ENCODE results near the gene GLI3. TPM values are rescaled to one million over a fixed set of nuclear protein-coding genes. Genes with fewer than 3 reads are reported as not detected.

GLI3 gene
- total RNA-seq, 2 donors from 2014 or later = 2.7 to 10.2 TPM

DNA sequence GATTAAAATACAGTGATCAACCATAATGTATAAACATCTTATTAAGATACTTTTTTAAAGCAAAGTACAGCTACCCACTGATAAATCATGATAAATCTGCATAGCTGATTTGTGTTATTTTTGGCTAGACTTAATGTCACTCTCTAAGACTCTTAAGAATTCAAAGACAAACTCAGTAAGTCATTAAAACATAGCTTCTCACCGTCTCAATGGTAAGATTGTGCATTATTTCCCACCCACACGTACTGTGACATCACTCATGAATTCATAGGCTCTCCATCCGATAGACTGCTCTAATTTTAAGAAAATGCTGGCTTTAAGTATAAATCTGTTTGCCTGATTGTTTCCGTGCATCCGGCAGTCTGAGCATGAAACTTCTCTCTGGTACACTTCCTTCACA, 266.1 kb downstream of the GLI3 start:
- H3K27me3 ChIP-seq (ENCODE audit: control insufficient read depth, insufficient read depth, low read length, poor library complexity, severe bottlenecking) = no peaks in the 10 kb centered on the region
- no peak overlapping the region for H3K27ac Mint-ChIP-seq
- H3K9me3 ChIP-seq (ENCODE audit: control insufficient read depth, low read length) = no peaks in the 10 kb centered on the region
- no peaks in the 10 kb centered on the region for H3K4me1 ChIP-seq (ENCODE audit: control insufficient read depth, insufficient read depth, low read length)
- H3K27ac ChIP-seq (ENCODE audit: low read depth, low read length) = no peak overlapping the region
- peaks cover 7% of the 10 kb centered on the region for H3K4me1 Mint-ChIP-seq
- TF ChIP-seq, protein P1, sequence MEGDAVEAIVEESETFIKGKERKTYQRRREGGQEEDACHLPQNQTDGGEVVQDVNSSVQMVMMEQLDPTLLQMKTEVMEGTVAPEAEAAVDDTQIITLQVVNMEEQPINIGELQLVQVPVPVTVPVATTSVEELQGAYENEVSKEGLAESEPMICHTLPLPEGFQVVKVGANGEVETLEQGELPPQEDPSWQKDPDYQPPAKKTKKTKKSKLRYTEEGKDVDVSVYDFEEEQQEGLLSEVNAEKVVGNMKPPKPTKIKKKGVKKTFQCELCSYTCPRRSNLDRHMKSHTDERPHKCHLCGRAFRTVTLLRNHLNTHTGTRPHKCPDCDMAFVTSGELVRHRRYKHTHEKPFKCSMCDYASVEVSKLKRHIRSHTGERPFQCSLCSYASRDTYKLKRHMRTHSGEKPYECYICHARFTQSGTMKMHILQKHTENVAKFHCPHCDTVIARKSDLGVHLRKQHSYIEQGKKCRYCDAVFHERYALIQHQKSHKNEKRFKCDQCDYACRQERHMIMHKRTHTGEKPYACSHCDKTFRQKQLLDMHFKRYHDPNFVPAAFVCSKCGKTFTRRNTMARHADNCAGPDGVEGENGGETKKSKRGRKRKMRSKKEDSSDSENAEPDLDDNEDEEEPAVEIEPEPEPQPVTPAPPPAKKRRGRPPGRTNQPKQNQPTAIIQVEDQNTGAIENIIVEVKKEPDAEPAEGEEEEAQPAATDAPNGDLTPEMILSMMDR (conservative IDR thresholded peaks at IDR 0.05) = no peak
- H3K4me3 ChIP-seq (ENCODE audit: low read length) = no peak overlapping the region
- H3K9ac ChIP-seq (ENCODE audit: extremely low read depth, low read length, poor library complexity, severe bottlenecking) = no peak overlapping the region
- no peak for DNase-seq
- 90 to 97% methylated on average over 4 to 5 of the region's 5 CpGs for WGBS, 2 experiments (ENCODE audit: insufficient coverage in 1 of 2, insufficient read length in 1 of 2)
- H3K36me3 ChIP-seq (ENCODE audit: control insufficient read depth, insufficient read depth, low read length) = no peaks in the 10 kb centered on the region
- peaks cover 10% of the 10 kb centered on the region for H3K27me3 Mint-ChIP-seq (ENCODE audit: insufficient read depth)
- H3K4me3 Mint-ChIP-seq = no peak overlapping the region
- H3K9me3 Mint-ChIP-seq = no peaks in the 10 kb centered on the region
- H3K36me3 Mint-ChIP-seq (ENCODE audit: low read depth) = no peaks in the 10 kb centered on the region

DNA sequence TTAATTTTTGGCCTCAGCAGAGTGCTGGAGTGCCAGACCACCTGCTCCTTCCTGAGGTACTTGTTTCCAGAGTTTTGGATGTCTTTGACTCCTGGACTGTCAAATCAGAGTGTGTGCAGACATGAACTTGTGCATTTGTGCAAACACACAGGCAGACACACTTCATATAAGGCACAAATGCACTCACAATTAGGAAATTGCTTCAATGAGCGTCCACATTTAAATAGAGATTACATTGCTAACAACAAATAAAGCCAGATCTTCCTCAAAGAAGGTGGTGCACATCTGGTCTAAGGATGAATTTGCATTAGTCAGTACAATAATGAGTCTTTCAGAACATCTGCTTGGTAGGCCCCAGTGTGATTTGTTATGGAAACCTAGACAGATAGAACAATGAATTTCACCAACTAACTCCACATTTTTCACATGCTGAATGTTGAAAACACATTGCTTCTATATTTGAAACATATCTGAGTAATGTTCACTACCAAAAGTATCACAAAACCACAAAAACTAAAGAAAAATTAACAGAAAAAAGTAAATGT, 267.4 kb downstream of the GLI3 start:
- Histone ChIP-seq H3K4me1 (ENCODE audit: control insufficient read depth, insufficient read depth, low read length) (no peaks in the 10 kb centered on the region), H3K27ac (ENCODE audit: low read depth, low read length) (no peak overlapping the region), H3K36me3 (ENCODE audit: control insufficient read depth, insufficient read depth, low read length) (no peaks in the 10 kb centered on the region), H3K27me3 (ENCODE audit: control insufficient read depth, insufficient read depth, low read length, poor library complexity, severe bottlenecking) (no peaks in the 10 kb centered on the region), H3K9me3 (ENCODE audit: control insufficient read depth, low read length) (no peaks in the 10 kb centered on the region), H3K9ac (ENCODE audit: extremely low read depth, low read length, poor library complexity, severe bottlenecking) (no peak overlapping the region), H3K4me3 (ENCODE audit: low read length) (no peak overlapping the region)
- no peak overlapping the region for H3K27ac Mint-ChIP-seq
- TF ChIP-seq, protein P1 (conservative IDR thresholded peaks at IDR 0.05) = no peak
- no peaks in the 10 kb centered on the region for H3K9me3 Mint-ChIP-seq
- DNase-seq = no peak
- H3K4me1 Mint-ChIP-seq = peaks cover 7% of the 10 kb centered on the region
- peaks cover 10% of the 10 kb centered on the region for H3K27me3 Mint-ChIP-seq (ENCODE audit: insufficient read depth)
- no peaks in the 10 kb centered on the region for H3K36me3 Mint-ChIP-seq (ENCODE audit: low read depth)
- H3K4me3 Mint-ChIP-seq = no peak overlapping the region
- WGBS, 2 experiments (ENCODE audit: insufficient coverage in 1 of 2, insufficient read length in 1 of 2) = 94% methylated on average over 1 of the region's 1 CpG; no CpG with 5 or more reads in 1 of the 2 experiments

DNA sequence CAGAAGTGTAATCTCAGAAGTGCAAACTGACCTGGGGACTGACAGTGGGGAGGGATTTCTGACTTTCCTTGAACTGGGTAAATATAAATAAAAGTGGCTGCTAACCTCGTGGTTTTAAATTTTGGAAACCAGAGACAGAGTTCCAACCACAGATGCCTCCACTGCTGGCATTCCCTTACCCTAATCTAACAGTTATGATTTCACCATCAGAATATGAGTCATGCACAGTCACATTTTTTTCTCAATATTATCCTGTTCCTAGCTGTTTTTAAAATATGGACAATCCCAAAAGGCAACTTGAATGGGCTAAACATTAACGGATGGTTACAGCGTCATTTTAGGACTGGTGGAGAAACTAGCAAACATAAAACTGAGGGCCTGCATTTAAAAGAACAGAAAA, 269.9 kb downstream of the GLI3 start:
- TF ChIP-seq, protein P1 (conservative IDR thresholded peaks at IDR 0.05) = no peak
- H3K9me3 Mint-ChIP-seq = no peaks in the 10 kb centered on the region

More for the DNA sequence above, 269.9 kb downstream of the GLI3 start:
- Histone ChIP-seq H3K9ac (ENCODE audit: extremely low read depth, low read length, poor library complexity, severe bottlenecking) (no peak overlapping the region), H3K27ac (ENCODE audit: low read depth, low read length) (no peak overlapping the region), H3K9me3 (ENCODE audit: control insufficient read depth, low read length) (no peaks in the 10 kb centered on the region), H3K4me3 (ENCODE audit: low read length) (no peak overlapping the region), H3K36me3 (ENCODE audit: control insufficient read depth, insufficient read depth, low read length) (no peaks in the 10 kb centered on the region), H3K4me1 (ENCODE audit: control insufficient read depth, insufficient read depth, low read length) (peaks cover 2% of the 10 kb centered on the region), H3K27me3 (ENCODE audit: control insufficient read depth, insufficient read depth, low read length, poor library complexity, severe bottlenecking) (peaks cover 6% of the 10 kb centered on the region)
- peaks cover 7% of the 10 kb centered on the region for H3K4me1 Mint-ChIP-seq
- H3K27ac Mint-ChIP-seq = no peak overlapping the region
- peaks cover 10% of the 10 kb centered on the region for H3K27me3 Mint-ChIP-seq (ENCODE audit: insufficient read depth)
- 96 to 100% methylated on average over 2 to 3 of the region's 3 CpGs for WGBS, 2 experiments (ENCODE audit: insufficient coverage in 1 of 2, insufficient read length in 1 of 2)
- no peaks in the 10 kb centered on the region for H3K36me3 Mint-ChIP-seq (ENCODE audit: low read depth)
- DNase-seq = no peak
- no peak overlapping the region for H3K4me3 Mint-ChIP-seq

Measured in endodermal cell (in vitro differentiated cells).